K562 (cell line): ENCODE measurements around the gene ARMC12. TPM values are rescaled to one million over a fixed set of nuclear protein-coding genes. Genes with fewer than 3 reads are reported as not detected.

Source experiments
- AFF1 ChIP-seq, 2 experiments: fragments of 450-650 bp; IDR thresholded peaks; 2 replicates each; pipeline ENCODE4 v1.6.1; 2018; ENCODE audit warnings: mild to moderate bottlenecking in 2 of 2, low read depth in 1 of 2; ENCODE audit not compliant: partially characterized antibody in 2 of 2
- ASH1L ChIP-seq: fragments of 450-650 bp; IDR thresholded peaks from 2 replicates; pipeline ENCODE4 v1.6.1; 2018; ENCODE audit warnings: borderline replicate concordance, mild to moderate bottlenecking, low read depth; ENCODE audit not compliant: partially characterized antibody
- DIDO1 ChIP-seq: fragments of 450-650 bp; IDR thresholded peaks from 2 replicates; pipeline ENCODE4 v1.6.1; 2016; ENCODE audit warnings: low read depth, missing biosample characterization, missing genetic modification characterization
- E2F4 ChIP-seq: sonication (generic); formaldehyde crosslinking; IDR thresholded peaks from 2 replicates; pipeline ENCODE4 v1.8.0; 2022; ENCODE audit warnings: mild to moderate bottlenecking, low read depth, missing genetic modification reagents
- FOXJ2 ChIP-seq: fragments of 200-800 bp; sonication (Bioruptor generic); IDR thresholded peaks from 2 replicates; pipeline ENCODE4 v1.6.1; 2016; ENCODE audit warnings: missing genetic modification characterization, missing compliant biosample characterization
- HDAC8 ChIP-seq: fragments of 450-650 bp; IDR thresholded peaks from 2 replicates; pipeline ENCODE4 v1.6.1; 2016; ENCODE audit warnings: mild to moderate bottlenecking, missing genetic modification characterization, moderate library complexity, missing compliant biosample characterization
- MCM5 ChIP-seq: fragments of 450-650 bp; IDR thresholded peaks from 2 replicates; pipeline ENCODE4 v1.6.1; 2016; ENCODE audit warnings: low read depth
- POLR2AphosphoS5 ChIP-seq: IDR thresholded peaks from 2 replicates; pipeline ENCODE4 v1.6.1; 2011; ENCODE audit warnings: mild to moderate bottlenecking, low read depth, low read length, moderate library complexity; ENCODE audit not compliant: control insufficient read depth, insufficient read depth
- TAF1 ChIP-seq: IDR thresholded peaks from 2 replicates; pipeline ENCODE4 v1.6.1; 2011; ENCODE audit warnings: mild to moderate bottlenecking, low read length, moderate library complexity; ENCODE audit not compliant: insufficient read depth, control insufficient read depth, severe bottlenecking; ENCODE audit errors: extremely low read depth
- TFAP4 ChIP-seq: sonication (generic); formaldehyde crosslinking; IDR thresholded peaks from 2 replicates; pipeline ENCODE4 v1.8.0; 2022; ENCODE audit warnings: missing genetic modification reagents, mild to moderate bottlenecking, moderate library complexity, borderline replicate concordance
- THRAP3 ChIP-seq: fragments of 450-650 bp; IDR thresholded peaks from 2 replicates; pipeline ENCODE4 v1.6.1; 2016; ENCODE audit warnings: mild to moderate bottlenecking, inconsistent platforms, borderline replicate concordance
- ZBTB8A ChIP-seq: fragments of 450-650 bp; IDR thresholded peaks from 2 replicates; pipeline ENCODE4 v1.6.1; 2018; ENCODE audit warnings: mild to moderate bottlenecking, moderate library complexity; ENCODE audit not compliant: partially characterized antibody
- ZNF175 ChIP-seq: fragments of 200-800 bp; sonication (Bioruptor generic); IDR thresholded peaks from 2 replicates; pipeline ENCODE4 v1.6.1; 2016; ENCODE audit warnings: low read depth, mild to moderate bottlenecking, missing genetic modification characterization, missing compliant biosample characterization
- ZNF384 ChIP-seq: IDR thresholded peaks from 2 replicates; pipeline ENCODE4 v1.6.1; 2012; ENCODE audit warnings: low read depth, low read length, improper control_type of control experiment
- ZNF41 ChIP-seq: fragments of 250-450 bp; sonication (Bioruptor Pico); conservative IDR thresholded peaks from 2 replicates; pipeline ENCODE4 v1.4.0; 2020; ENCODE audit warnings: mild to moderate bottlenecking
- polyA plus RNA-seq, 8 experiments: library from polyadenylated mRNA; depleted of rRNA in 4 of 8; stranded (reverse) in 5 of 8; unstranded in 3 of 8; fragments of >200 nt; fragmentation: Nextera tagmentation in 2 of 8; fragmentation: Illumina TruSeq in 1 of 8; extraction: Ambion mirVana in 2 of 8; extraction: Trizol in 1 of 8; gene quantifications; 2 replicates each; pipeline versions ENCODE4 v1.2.1 to v1.2.3, GENCODE V29; 2011 to 2014; ENCODE audit warnings: inconsistent platforms in 1 of 8, missing spikeins in 1 of 8
- total RNA-seq, 7 experiments: library from RNA; depleted of rRNA in 6 of 7; stranded (reverse); fragments of >200 nt in 6 of 7; fragmentation: Illumina TruSeq in 2 of 7; extraction: Trizol in 2 of 7; gene quantifications; 2 replicates each; pipeline versions ENCODE4 v1.2.1 to v1.2.3, GENCODE V29; 2011 to 2021; ENCODE audit warnings: low replicate concordance in 1 of 7
- TF ChIP-seq, protein P1 (sequence below): fragments of 450-650 bp; IDR thresholded peaks from 2 replicates; pipeline ENCODE4 v1.7.0; 2016; ENCODE audit warnings: borderline replicate concordance
- TF ChIP-seq, protein P2 (sequence below): fragments of 450-650 bp; formaldehyde crosslinking; IDR thresholded peaks from 2 replicates; pipeline ENCODE4 v1.4.0; 2020; ENCODE audit warnings: mild to moderate bottlenecking, moderate library complexity

Gene ARMC12
- total and polyA plus RNA-seq, 9 of the 15 experiments (the other 6 are each of a cell fraction or from before 2014, with no cell fraction given), result 0.09 to 0.58 (median 0.31) TPM; not detected in 3

DNA sequence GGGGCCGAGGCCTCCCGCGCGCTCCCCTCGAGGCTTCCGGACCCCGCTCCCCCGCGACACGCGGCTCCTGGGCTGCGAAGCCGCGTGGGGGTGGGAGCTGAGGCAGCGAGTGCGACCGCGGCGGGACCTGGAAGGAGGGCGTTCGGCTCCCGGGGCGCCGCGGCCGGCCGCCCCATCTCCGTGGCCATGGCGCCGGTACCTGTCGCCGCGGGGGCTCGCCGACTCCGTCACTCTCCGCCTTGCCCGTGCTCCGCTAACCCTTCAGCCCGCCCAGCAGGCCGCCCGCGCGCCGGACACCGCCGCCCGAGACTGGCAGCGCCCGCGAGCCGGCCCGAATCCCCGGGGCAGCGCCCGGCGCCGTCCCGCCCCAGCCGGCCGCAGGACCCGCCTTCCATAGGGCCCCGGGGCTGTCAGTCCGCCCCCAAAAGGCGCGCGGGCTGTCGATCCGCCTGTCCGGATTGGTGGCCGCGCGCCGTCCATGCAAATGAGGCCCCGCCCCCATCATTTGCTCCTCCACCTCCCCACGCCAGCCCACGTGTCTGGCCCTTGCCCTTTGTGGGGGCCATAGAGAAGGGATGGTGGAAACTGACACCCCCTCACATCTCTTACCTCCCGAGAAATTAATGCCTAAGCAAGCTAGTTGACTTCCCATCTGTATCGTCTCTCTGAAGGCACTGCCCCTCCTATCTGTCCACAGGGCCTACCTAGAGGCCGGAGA lies 48.1 kb upstream of the ARMC12 start, which contains the start of gene FKBP5 (continued):
- TF ChIP-seq E2F4 (CRISPR knock-in tag) (peak; percentile 82), TAF1 (peak; percentile 85), FOXJ2 (tag) (no peak), ASH1L (peak; percentile 31), ZNF41 (CRISPR knock-in tag) (no peak), HDAC8 (tag) (0 out of 2 replicates have a peak, but pooled peaks have one; percentile 32), DIDO1 (tag) (no peak), ZNF175 (CRISPR knock-in tag) (no peak), MCM5 (no peak), ZNF384 (no peak), ZBTB8A (no peak), POLR2AphosphoS5 (peak; percentile 63; the same call in 1 of the 2 replicates), AFF1 (IDR thresholded peaks at IDR 0.05; ENCODE audit: low read depth in 1 of 2, partially characterized antibody in 2 of 2) (no peak), TFAP4 (CRISPR knock-in tag) (0 out of 2 replicates have a peak, but pooled peaks have one; percentile 84), THRAP3 (no peak)
- TF ChIP-seq, protein P1, sequence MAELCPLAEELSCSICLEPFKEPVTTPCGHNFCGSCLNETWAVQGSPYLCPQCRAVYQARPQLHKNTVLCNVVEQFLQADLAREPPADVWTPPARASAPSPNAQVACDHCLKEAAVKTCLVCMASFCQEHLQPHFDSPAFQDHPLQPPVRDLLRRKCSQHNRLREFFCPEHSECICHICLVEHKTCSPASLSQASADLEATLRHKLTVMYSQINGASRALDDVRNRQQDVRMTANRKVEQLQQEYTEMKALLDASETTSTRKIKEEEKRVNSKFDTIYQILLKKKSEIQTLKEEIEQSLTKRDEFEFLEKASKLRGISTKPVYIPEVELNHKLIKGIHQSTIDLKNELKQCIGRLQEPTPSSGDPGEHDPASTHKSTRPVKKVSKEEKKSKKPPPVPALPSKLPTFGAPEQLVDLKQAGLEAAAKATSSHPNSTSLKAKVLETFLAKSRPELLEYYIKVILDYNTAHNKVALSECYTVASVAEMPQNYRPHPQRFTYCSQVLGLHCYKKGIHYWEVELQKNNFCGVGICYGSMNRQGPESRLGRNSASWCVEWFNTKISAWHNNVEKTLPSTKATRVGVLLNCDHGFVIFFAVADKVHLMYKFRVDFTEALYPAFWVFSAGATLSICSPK, result no peak
- TF ChIP-seq, protein P2, sequence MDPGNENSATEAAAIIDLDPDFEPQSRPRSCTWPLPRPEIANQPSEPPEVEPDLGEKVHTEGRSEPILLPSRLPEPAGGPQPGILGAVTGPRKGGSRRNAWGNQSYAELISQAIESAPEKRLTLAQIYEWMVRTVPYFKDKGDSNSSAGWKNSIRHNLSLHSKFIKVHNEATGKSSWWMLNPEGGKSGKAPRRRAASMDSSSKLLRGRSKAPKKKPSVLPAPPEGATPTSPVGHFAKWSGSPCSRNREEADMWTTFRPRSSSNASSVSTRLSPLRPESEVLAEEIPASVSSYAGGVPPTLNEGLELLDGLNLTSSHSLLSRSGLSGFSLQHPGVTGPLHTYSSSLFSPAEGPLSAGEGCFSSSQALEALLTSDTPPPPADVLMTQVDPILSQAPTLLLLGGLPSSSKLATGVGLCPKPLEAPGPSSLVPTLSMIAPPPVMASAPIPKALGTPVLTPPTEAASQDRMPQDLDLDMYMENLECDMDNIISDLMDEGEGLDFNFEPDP (CRISPR knock-in tag), result peak; percentile 33; the same call in 1 of the 2 replicates
